Endothelial cell (in vitro differentiated cells): ENCODE results near the gene PMEL. TPM values are rescaled to one million over a fixed set of nuclear protein-coding genes. Genes with fewer than 3 reads are reported as not detected.
"Not testable (repeated sequence)": the region's sequence is repeated elsewhere in the genome, so short reads cannot be mapped to it uniquely, and the experiment has no call there.

ENCODE experiments used
- DNase-seq: peaks from one replicate; pipeline ENCODE4 v3.0.0; 2021; ENCODE audit warnings: low spot score
- H3K27ac Mint-ChIP-seq: one replicate; pipeline ENCODE4 v1.8.0; 2021; ENCODE audit warnings: mixed read lengths, inconsistent platforms; ENCODE audit not compliant: unreplicated experiment
- H3K27me3 Mint-ChIP-seq: one replicate; pipeline ENCODE4 v1.8.0; 2021; ENCODE audit warnings: mild to moderate bottlenecking, moderate library complexity, mixed read lengths, inconsistent platforms; ENCODE audit not compliant: unreplicated experiment
- H3K36me3 Mint-ChIP-seq: one replicate; pipeline ENCODE4 v1.8.0; 2021; ENCODE audit warnings: mild to moderate bottlenecking, low read depth, mixed read lengths, inconsistent platforms; ENCODE audit not compliant: unreplicated experiment
- H3K4me1 Mint-ChIP-seq: one replicate; pipeline ENCODE4 v1.8.0; 2021; ENCODE audit warnings: mild to moderate bottlenecking, mixed read lengths, inconsistent platforms; ENCODE audit not compliant: unreplicated experiment
- H3K4me3 Mint-ChIP-seq: one replicate; pipeline ENCODE4 v1.8.0; 2021; ENCODE audit warnings: mild to moderate bottlenecking, mixed read lengths, inconsistent platforms; ENCODE audit not compliant: unreplicated experiment
- H3K9me3 Mint-ChIP-seq: one replicate; pipeline ENCODE4 v1.8.0; 2021; ENCODE audit warnings: mixed read lengths, inconsistent platforms; ENCODE audit not compliant: unreplicated experiment
- total RNA-seq: library from RNA; stranded (reverse); fragmentation: NEBNext Ultra II Directional; extraction: Animal tissue kit (Norgen Biotek cat#: 25700); gene quantifications from one replicate; pipeline ENCODE4 v1.2.1, GENCODE V29; 2021; ENCODE audit not compliant: unreplicated experiment
- TF ChIP-seq, protein P1 (sequence below): fragments of 200-600 bp; sonication (generic); IDR thresholded peaks from one replicate; pipeline ENCODE4 v1.5.0; 2021; ENCODE audit warnings: antibody characterized with exemption; ENCODE audit not compliant: unreplicated experiment

Gene PMEL
- total RNA-seq, 1 donor from 2014 or later: 136 TPM

DNA sequence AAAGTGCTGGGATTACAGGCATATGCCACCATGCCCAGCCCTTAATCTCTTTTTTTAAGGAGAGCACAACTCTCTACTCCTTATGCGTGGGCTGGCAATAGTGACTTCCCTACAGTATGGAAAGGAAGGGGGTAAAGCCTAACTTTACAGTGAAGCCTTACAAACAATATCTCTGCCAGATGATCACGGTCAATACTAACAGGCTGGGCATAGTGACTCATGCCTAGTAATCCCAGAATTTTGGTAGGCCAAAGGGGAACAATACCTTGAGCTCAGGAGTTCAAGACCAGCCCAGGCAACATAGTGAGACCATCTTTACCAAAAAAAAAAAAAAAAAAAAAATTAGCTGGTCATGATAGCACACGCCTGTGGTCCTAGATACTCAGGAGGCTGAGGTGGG is 43.7 kb downstream of the PMEL start:
- H3K4me1 Mint-ChIP-seq: peaks cover 20% of the 10 kb centered on the region
- no peak overlapping the region for H3K27ac Mint-ChIP-seq
- TF ChIP-seq, protein P1, sequence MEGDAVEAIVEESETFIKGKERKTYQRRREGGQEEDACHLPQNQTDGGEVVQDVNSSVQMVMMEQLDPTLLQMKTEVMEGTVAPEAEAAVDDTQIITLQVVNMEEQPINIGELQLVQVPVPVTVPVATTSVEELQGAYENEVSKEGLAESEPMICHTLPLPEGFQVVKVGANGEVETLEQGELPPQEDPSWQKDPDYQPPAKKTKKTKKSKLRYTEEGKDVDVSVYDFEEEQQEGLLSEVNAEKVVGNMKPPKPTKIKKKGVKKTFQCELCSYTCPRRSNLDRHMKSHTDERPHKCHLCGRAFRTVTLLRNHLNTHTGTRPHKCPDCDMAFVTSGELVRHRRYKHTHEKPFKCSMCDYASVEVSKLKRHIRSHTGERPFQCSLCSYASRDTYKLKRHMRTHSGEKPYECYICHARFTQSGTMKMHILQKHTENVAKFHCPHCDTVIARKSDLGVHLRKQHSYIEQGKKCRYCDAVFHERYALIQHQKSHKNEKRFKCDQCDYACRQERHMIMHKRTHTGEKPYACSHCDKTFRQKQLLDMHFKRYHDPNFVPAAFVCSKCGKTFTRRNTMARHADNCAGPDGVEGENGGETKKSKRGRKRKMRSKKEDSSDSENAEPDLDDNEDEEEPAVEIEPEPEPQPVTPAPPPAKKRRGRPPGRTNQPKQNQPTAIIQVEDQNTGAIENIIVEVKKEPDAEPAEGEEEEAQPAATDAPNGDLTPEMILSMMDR: no peak
- no peak overlapping the region for H3K4me3 Mint-ChIP-seq
- DNase-seq: no peak
- peaks cover 4% of the 10 kb centered on the region for H3K27me3 Mint-ChIP-seq
- peaks cover 28% of the 10 kb centered on the region for H3K36me3 Mint-ChIP-seq
- H3K9me3 Mint-ChIP-seq: no peaks in the 10 kb centered on the region

DNA sequence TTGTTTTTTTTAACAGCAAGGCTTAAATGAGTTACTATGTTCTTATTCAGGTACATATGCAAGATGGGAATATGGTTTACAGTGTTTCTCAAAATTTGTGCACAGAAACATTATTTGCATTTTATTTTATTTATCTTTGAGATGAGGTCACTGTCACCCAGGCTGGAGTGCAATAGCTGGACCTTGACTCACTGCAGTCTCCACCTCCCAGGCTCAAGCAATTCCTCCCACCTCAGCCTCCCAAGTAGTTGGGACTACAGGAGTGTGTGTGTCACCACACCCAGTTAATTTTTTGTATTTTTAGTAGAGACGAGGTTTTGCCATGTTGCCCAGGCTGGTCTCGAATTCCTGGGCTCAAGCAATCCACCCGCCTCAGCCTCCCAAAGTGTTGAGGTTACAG is 46.8 kb downstream of the PMEL start:
- peaks cover 11% of the 10 kb centered on the region for H3K4me1 Mint-ChIP-seq
- not testable (repeated sequence) for DNase-seq, H3K27me3 Mint-ChIP-seq, H3K9me3 Mint-ChIP-seq, H3K27ac Mint-ChIP-seq, H3K4me3 Mint-ChIP-seq
- peaks cover 24% of the 10 kb centered on the region for H3K36me3 Mint-ChIP-seq

DNA sequence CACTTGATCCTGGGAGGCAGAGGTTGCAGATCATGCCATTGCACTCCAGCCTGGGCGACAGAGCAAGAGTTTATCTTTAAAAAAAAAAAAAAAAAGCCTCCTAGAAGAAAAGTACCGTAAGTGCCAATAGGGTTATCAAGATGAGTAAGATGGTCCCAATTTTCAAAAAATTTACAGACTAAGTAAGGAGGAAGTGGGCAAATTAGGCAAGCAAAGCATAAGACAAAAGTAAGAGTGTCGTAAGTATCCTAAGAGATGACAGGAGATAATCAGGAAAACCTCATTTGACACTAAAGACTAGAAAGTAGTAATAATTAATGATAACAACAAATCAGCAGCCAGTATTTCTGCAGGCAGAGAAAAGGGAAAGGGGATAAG is 50.4 kb downstream of the PMEL start:
- Mint-ChIP-seq H3K9me3 (no peaks in the 10 kb centered on the region), H3K27ac (no peak overlapping the region), H3K4me3 (no peak overlapping the region), H3K4me1 (peaks cover 13% of the 10 kb centered on the region), H3K36me3 (peaks cover 23% of the 10 kb centered on the region), H3K27me3 (peaks cover 1% of the 10 kb centered on the region)
- TF ChIP-seq, protein P1: no peak
- DNase-seq: no peak

DNA sequence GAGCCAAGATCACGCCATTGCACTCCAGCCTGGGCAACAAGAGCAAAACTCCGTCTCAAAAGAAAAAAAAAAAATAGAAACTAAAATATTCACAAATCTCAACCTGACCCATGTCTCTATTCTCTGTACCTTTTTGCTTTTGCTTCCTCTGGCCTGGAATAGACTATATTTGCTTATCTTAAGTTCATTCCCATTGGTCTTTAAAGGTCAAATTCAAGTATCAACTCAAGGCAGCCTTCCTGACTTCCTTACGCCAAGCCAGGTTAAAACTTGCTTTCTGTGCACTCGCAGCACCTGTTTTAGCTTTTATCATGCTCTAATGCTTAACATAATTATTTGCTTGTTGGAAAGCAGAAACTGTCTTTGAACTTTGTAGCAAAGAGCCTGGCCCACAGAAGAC is 52.9 kb downstream of the PMEL start:
- Mint-ChIP-seq H3K4me1 (peaks cover 13% of the 10 kb centered on the region), H3K36me3 (peaks cover 23% of the 10 kb centered on the region), H3K27me3 (peaks cover 1% of the 10 kb centered on the region), H3K9me3 (no peaks in the 10 kb centered on the region), H3K4me3 (no peak overlapping the region), H3K27ac (no peak overlapping the region)
- TF ChIP-seq, protein P1: no peak
- no peak for DNase-seq

DNA sequence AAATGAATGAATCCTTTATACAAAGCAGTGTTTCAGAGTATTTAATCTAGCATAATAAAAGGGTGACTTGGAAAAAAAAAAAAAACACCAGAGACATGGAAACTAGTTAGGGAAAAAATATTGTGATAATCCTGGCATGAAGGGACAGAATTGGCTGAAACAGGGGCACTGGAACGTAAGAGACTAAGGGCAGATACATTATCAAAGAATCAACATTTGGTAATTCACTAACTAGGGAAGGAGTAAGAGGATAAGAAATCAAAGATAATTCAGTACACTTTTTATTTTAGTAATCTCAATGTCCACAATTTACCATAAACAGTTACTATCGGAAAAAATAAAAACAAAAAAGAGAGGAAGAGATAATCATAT is 56.3 kb downstream of the PMEL start:
- Mint-ChIP-seq H3K9me3 (no peaks in the 10 kb centered on the region), H3K27me3 (no peaks in the 10 kb centered on the region), H3K4me1 (peaks cover 6% of the 10 kb centered on the region), H3K36me3 (peaks cover 10% of the 10 kb centered on the region), H3K27ac (no peak overlapping the region), H3K4me3 (no peak overlapping the region)
- TF ChIP-seq, protein P1: no peak
- no peak for DNase-seq
